A549 (cell line): ENCODE measurements around the gene PTPRE.

Source experiments
- FOXS1 ChIP-seq: fragments of 250-450 bp; sonication (Bioruptor Pico); IDR thresholded peaks from 2 replicates; pipeline ENCODE4 v1.5.0; 2020; ENCODE audit warnings: mild to moderate bottlenecking, moderate library complexity
- POLR2A ChIP-seq: IDR thresholded peaks from 2 replicates; pipeline ENCODE4 v1.6.1; 2012; ENCODE audit warnings: mild to moderate bottlenecking, low read length
- RARB ChIP-seq: fragments of 250-450 bp; sonication (Bioruptor Pico); IDR thresholded peaks from 2 replicates; pipeline ENCODE4 v1.8.0; 2021; ENCODE audit warnings: mild to moderate bottlenecking, moderate library complexity
- TP53 ChIP-seq: fragments of 250-450 bp; sonication (Bioruptor Pico); IDR thresholded peaks from 2 replicates; pipeline ENCODE4 v1.5.0; 2021; ENCODE audit warnings: mild to moderate bottlenecking, moderate library complexity
- ZSCAN20 ChIP-seq: fragments of 250-450 bp; sonication (Bioruptor Pico); IDR thresholded peaks from 2 replicates; pipeline ENCODE4 v1.8.0; 2022; ENCODE audit warnings: mild to moderate bottlenecking, moderate library complexity
- TF ChIP-seq, protein P1 (sequence below): fragments of >200 bp; sonication (Bioruptor Twin); formaldehyde crosslinking; IDR thresholded peaks from 3 replicates; pipeline ENCODE4 v1.5.1; 2016

DNA sequence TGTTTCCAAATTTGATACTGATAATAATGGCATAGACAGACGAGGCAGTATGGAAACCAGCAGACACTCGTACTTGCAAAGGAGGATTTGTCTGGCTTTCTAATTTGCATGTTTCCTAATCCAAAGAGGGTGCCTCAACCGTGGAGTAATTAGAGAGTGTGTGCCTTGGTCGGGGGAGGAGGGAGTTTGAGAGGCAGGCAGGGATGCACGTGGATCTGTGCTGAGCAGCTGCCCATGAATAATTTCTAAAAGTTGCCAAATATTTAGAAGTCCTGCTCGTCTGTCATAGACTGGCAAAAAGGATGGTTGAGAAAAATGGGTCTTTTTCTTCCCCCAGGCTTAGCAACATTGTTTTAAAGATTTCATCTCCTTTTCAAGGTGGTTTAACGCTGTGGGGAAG lies 69.4 kb downstream of the PTPRE start:
- TF ChIP-seq, protein P1, sequence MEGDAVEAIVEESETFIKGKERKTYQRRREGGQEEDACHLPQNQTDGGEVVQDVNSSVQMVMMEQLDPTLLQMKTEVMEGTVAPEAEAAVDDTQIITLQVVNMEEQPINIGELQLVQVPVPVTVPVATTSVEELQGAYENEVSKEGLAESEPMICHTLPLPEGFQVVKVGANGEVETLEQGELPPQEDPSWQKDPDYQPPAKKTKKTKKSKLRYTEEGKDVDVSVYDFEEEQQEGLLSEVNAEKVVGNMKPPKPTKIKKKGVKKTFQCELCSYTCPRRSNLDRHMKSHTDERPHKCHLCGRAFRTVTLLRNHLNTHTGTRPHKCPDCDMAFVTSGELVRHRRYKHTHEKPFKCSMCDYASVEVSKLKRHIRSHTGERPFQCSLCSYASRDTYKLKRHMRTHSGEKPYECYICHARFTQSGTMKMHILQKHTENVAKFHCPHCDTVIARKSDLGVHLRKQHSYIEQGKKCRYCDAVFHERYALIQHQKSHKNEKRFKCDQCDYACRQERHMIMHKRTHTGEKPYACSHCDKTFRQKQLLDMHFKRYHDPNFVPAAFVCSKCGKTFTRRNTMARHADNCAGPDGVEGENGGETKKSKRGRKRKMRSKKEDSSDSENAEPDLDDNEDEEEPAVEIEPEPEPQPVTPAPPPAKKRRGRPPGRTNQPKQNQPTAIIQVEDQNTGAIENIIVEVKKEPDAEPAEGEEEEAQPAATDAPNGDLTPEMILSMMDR: no peak
- TF ChIP-seq POLR2A: no peak
- no peak for TF ChIP-seq FOXS1
- no peak for TF ChIP-seq RARB
- no peak for TF ChIP-seq ZSCAN20
- TF ChIP-seq TP53 (CRISPR knock-in tag): no peak
